Erythroblast (primary cell): Measurements from ENCODE around the gene RGMB.

ENCODE experiments used
- GATA1 ChIP-seq: IDR thresholded peaks from 2 replicates; pipeline ENCODE4 v1.6.1; 2011; ENCODE audit warnings: low read depth, mild to moderate bottlenecking, control low read depth, low read length, moderate library complexity
- POLR2A ChIP-seq: IDR thresholded peaks from 2 replicates; pipeline ENCODE4 v1.6.1; 2011; ENCODE audit warnings: mild to moderate bottlenecking, low read length

- TF ChIP-seq POLR2A, result no peak
- no peak for TF ChIP-seq GATA1
Measured at GRCh38 chr5:98765815-98766214, 7.6 kb upstream of the RGMB start.
